Spleen (tissue), 11 donors: ENCODE results near the gene CMC1. TPM values are rescaled to one million over a fixed set of nuclear protein-coding genes. Genes with fewer than 3 reads are reported as not detected.

Experiments
- DNase-seq: peaks from one replicate; pipeline ENCODE4 v3.0.0-alpha.2; 2020
- H3K27ac ChIP-seq, 8 donors: fragments of 200-600 bp; sonication (generic) in 7 of 8; 1 replicate in 4 of 8; 2 replicates in 4 of 8; pipeline versions ENCODE4 v1.5.0 to v1.8.0; 2016 to 2021; ENCODE audit warnings: inconsistent platforms in 4 of 8, mild to moderate bottlenecking in 4 of 8, moderate library complexity in 1 of 8
- H3K27me3 ChIP-seq, 7 donors: fragments of 200-600 bp; sonication (generic) in 6 of 7; replicated peaks in 1 of 7; 1 replicate in 4 of 7; 2 replicates in 3 of 7; pipeline versions ENCODE4 v1.5.0 to v1.8.0; 2016 to 2021; ENCODE audit warnings: inconsistent platforms in 3 of 7, mild to moderate bottlenecking in 1 of 7
- H3K36me3 ChIP-seq, 6 donors: fragments of 200-600 bp; sonication (generic) in 5 of 6; 1 replicate in 4 of 6; 2 replicates in 2 of 6; pipeline versions ENCODE4 v1.5.0 to v1.8.0; 2016 to 2021; ENCODE audit warnings: inconsistent platforms in 2 of 6
- H3K4me1 ChIP-seq, 6 donors: fragments of 200-600 bp; sonication (generic) in 5 of 6; 1 replicate in 3 of 6; 2 replicates in 3 of 6; pipeline versions ENCODE4 v1.5.0 to v1.8.0; 2016 to 2021; ENCODE audit warnings: inconsistent platforms in 3 of 6
- H3K4me3 ChIP-seq, 8 donors: fragments of 200-600 bp; sonication (generic) in 7 of 8; 1 replicate in 4 of 8; 2 replicates in 4 of 8; pipeline versions ENCODE4 v1.5.0 to v1.8.0; 2016 to 2021; ENCODE audit warnings: inconsistent platforms in 4 of 8, mild to moderate bottlenecking in 4 of 8, moderate library complexity in 2 of 8
- H3K9me3 ChIP-seq, 8 donors: fragments of 200-600 bp; sonication (generic) in 7 of 8; 1 replicate in 4 of 8; 2 replicates in 4 of 8; pipeline versions ENCODE4 v1.5.0 to v1.8.0; 2016 to 2021; ENCODE audit warnings: inconsistent platforms in 4 of 8
- POLR2A ChIP-seq, 3 donors: fragments of 450-650 bp; IDR thresholded peaks; one replicate each; pipeline ENCODE4 v1.5.1; 2017; ENCODE audit warnings: antibody characterized with exemption in 3 of 3, mild to moderate bottlenecking in 1 of 3
- POLR2AphosphoS5 ChIP-seq, 3 donors: sonication (generic); formaldehyde crosslinking; IDR thresholded peaks; one replicate each; pipeline ENCODE4 v1.5.1; 2017; ENCODE audit warnings: antibody characterized with exemption in 3 of 3
- WGBS, 5 donors: extraction: QIAGEN DNeasy Blood & Tissue Kit in 3 of 5; methylation state at CpG; one replicate each; pipeline versions ENCODE4 v1.1.5 to v1.1.7; 2013 to 2018; 5-methylcytosine and 5-hydroxymethylcytosine counted together
- intact Hi-C: fragments of 100-400 bp; cut with DNase I; formaldehyde crosslinking; loops from one replicate; pipeline ENCODE4 v1.15.0; 2023; ENCODE audit warnings: low total_unique reads
- polyA plus RNA-seq, 3 donors: library from polyadenylated mRNA; stranded (reverse); fragments of 200-250 nt; gene quantifications; one replicate each; pipeline ENCODE4 v1.2.1, GENCODE V29; 2013
- total RNA-seq, 7 donors: library from RNA; depleted of rRNA in 3 of 7; stranded (reverse); fragments of >200 nt in 3 of 7; fragmentation: NEBNext Ultra II Directional in 4 of 7; extraction: Animal tissue kit (Norgen Biotek cat#: 25700) in 4 of 7; gene quantifications; one replicate each; pipeline versions ENCODE4 v1.1.0 to v1.2.1, GENCODE V29; 2016 to 2021
- TF ChIP-seq, protein P1 (sequence below), 11 experiments: fragments of 200-600 bp in 7 of 11; fragments of 450-650 bp in 4 of 11; sonication (generic) in 4 of 11; IDR thresholded peaks in 8 of 11; conservative IDR thresholded peaks in 3 of 11; 1 replicate in 7 of 11; 2 replicates in 4 of 11; pipeline versions ENCODE4 v1.4.0 to v1.8.0; 2016 to 2021; ENCODE audit warnings: antibody characterized with exemption in 11 of 11, inconsistent platforms in 4 of 11, mild to moderate bottlenecking in 1 of 11
- donor health status: healthy with polysubstance abuse.
- donor health status: DM: no; HTN: no; CAD: no; lungs with moderate emphysema.
- donor health status: DM: no; HTN: no; CAD: no.
- donor health status: Bipolar disorder and iron deficiency.
- donor health status: healthy.
- donor health status: DM: no; HTN: no; CAD: no.
- donor health status: DM: yes; HTN: yes; CAD: no.

The CMC1 gene
- total and polyA plus RNA-seq, 10 donors, result 32.8 to 59.5 (median 39.9) TPM

DNA sequence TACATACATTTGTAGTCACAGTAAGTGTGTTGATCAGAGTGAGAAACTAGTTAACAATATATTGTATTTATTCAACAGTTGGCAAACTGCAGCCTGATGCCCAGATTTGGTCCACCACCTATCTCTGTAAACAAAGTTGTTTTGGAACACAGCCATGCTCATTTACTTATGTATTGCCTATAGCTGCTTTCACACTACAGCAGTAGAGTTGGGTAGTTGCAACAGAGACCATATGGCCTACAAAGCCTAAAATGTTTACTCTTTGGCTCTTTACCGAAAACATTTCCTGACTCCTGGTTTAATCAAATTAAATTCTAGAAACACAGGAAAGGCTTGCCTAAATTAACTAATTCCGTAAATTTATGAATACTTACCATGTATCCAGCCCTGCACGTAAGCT, 39.4 kb downstream of the CMC1 start:
- 94 to 98% (median 96%) methylated on average over 3 of the region's 3 CpGs for WGBS, 5 donors
- no peak for DNase-seq

DNA sequence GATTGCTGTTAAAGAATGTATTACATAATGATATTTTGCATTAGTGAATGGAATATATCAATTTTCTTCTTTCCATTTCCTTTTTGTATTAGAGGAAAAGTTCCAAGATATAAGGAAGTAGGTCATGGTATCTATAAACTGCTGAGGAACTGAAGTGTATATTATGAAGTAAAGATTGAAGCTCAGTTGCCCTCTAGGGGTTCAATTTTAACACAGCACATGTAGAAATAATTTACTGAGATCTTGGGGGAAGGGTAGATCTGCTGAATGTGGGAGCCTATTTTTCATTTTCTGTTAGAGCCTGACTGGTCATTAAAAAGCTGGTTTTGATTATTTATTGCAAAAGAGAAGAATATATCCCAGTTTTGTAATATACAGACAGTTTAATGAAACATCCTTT, 45.2 kb downstream of the CMC1 start:
- intact Hi-C loops, result no loop called here
- Histone ChIP-seq H3K36me3 (peaks cover 0 to 10% (median 2%) of the 10 kb centered on the region in 6 donors), H3K4me3 (no peak overlapping the region), H3K4me1 (peaks cover 0 to 22% (median 9%) of the 10 kb centered on the region in 6 donors), H3K27ac (peak overlapping the region in 4 of 8 donors; percentile 12 to 37 (median 31)), H3K9me3 (peaks cover 0 to 8% (median 2%) of the 10 kb centered on the region in 8 donors), H3K27me3 (no peaks in the 10 kb centered on the region)
- TF ChIP-seq, protein P1, sequence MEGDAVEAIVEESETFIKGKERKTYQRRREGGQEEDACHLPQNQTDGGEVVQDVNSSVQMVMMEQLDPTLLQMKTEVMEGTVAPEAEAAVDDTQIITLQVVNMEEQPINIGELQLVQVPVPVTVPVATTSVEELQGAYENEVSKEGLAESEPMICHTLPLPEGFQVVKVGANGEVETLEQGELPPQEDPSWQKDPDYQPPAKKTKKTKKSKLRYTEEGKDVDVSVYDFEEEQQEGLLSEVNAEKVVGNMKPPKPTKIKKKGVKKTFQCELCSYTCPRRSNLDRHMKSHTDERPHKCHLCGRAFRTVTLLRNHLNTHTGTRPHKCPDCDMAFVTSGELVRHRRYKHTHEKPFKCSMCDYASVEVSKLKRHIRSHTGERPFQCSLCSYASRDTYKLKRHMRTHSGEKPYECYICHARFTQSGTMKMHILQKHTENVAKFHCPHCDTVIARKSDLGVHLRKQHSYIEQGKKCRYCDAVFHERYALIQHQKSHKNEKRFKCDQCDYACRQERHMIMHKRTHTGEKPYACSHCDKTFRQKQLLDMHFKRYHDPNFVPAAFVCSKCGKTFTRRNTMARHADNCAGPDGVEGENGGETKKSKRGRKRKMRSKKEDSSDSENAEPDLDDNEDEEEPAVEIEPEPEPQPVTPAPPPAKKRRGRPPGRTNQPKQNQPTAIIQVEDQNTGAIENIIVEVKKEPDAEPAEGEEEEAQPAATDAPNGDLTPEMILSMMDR (IDR thresholded peaks at IDR 0.05 in 8 of 11, conservative IDR thresholded peaks at IDR 0.05 in 3 of 11), result peak in 10 of 11 experiments; percentile 23 to 62 (median 51)
- no peak for TF ChIP-seq POLR2A (IDR thresholded peaks at IDR 0.05)
- DNase-seq, result no peak

More for the DNA sequence above, 39.4 kb downstream of the CMC1 start:
- intact Hi-C loops, result no loop called here
- Histone ChIP-seq H3K4me1 (peaks cover 0 to 14% (median 0%) of the 10 kb centered on the region in 6 donors), H3K36me3 (peaks cover 0 to 4% (median 0%) of the 10 kb centered on the region in 6 donors), H3K27ac (no peak overlapping the region), H3K9me3 (no peaks in the 10 kb centered on the region), H3K4me3 (no peak overlapping the region), H3K27me3 (no peaks in the 10 kb centered on the region)
- TF ChIP-seq, protein P1 (IDR thresholded peaks at IDR 0.05 in 8 of 11, conservative IDR thresholded peaks at IDR 0.05 in 3 of 11), result no peak
- no peak for TF ChIP-seq POLR2AphosphoS5 (IDR thresholded peaks at IDR 0.05)
- no peak for TF ChIP-seq POLR2A (IDR thresholded peaks at IDR 0.05)

DNA sequence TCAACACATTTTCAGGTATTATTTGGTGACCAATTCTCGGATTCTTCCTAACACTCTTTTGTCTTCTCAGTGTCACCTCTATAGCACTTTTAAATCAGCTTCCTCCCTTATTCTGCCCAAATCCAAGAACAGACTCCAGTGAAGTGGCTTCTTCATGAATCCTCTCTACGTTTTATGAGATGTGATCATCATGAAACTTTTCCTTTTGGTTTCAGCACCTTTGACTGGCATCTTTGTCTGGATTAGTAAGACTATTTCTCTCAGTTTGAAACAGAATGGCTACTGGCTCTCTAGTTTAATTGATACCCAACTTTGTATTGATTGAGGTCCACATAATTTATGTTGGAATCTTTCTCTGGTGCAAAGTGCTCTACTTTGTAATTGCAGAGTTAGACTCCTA, 45.6 kb downstream of the CMC1 start:
- WGBS, 5 donors, result 71 to 90% (median 78%) methylated on average over 2 of the region's 2 CpGs

DNA sequence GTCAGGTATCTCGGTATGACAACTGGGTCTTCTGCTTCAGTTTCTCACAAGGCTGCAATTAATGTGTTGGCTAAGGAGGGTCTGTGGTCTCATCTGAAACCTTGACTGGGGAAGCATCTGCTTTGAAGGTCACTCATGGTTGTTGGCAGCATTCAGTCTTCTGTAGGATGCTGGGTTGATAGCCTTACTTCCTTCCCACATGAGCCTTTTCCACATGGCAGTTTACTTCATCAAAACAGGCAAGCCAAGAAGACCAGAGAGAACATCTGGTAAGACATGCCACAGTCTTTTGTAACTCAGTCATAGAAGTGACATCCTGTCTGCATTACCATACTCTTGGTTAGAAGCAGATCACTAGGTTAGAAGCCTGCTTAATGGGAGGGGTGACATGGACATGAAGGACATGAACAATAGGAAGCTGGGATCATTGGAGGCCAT, 49.5 kb downstream of the CMC1 start:
- Histone ChIP-seq H3K36me3 (peaks cover 0 to 10% (median 2%) of the 10 kb centered on the region in 6 donors), H3K4me3 (no peak overlapping the region), H3K9me3 (peaks cover 0 to 8% (median 2%) of the 10 kb centered on the region in 8 donors), H3K27me3 (no peaks in the 10 kb centered on the region), H3K4me1 (peaks cover 0 to 31% (median 16%) of the 10 kb centered on the region in 6 donors), H3K27ac (peak overlapping the region in 3 of 8 donors; percentile 57 to 61 (median 59))
- no peak for DNase-seq
- intact Hi-C loops, result no loop called here
- TF ChIP-seq POLR2A (IDR thresholded peaks at IDR 0.05) (no peak), POLR2AphosphoS5 (IDR thresholded peaks at IDR 0.05) (peak in 1 of 3 donors; percentile 10)
- WGBS, 5 donors, result 79 to 92% (median 86%) methylated on average over 1 of the region's 1 CpG

More for the DNA sequence above, 45.6 kb downstream of the CMC1 start:
- Histone ChIP-seq H3K36me3 (peaks cover 0 to 10% (median 2%) of the 10 kb centered on the region in 6 donors), H3K4me3 (no peak overlapping the region), H3K4me1 (peaks cover 0 to 22% (median 9%) of the 10 kb centered on the region in 6 donors), H3K27me3 (no peaks in the 10 kb centered on the region), H3K9me3 (peaks cover 0 to 8% (median 2%) of the 10 kb centered on the region in 8 donors), H3K27ac (peak overlapping the region in 4 of 8 donors; percentile 12 to 37 (median 31))
- no peak for TF ChIP-seq POLR2A (IDR thresholded peaks at IDR 0.05)
- TF ChIP-seq POLR2AphosphoS5 (IDR thresholded peaks at IDR 0.05), result no peak
- TF ChIP-seq, protein P1 (IDR thresholded peaks at IDR 0.05 in 8 of 11, conservative IDR thresholded peaks at IDR 0.05 in 3 of 11), result no peak
- intact Hi-C loops, result no loop called here
- no peak for DNase-seq
